T follicular helper cell (primary cell): Measurements from ENCODE around the gene PTCD2.

Source experiments
- DNase-seq: peaks from one replicate; pipeline ENCODE4 v3.0.0-alpha.2; 2020; ENCODE audit warnings: low read depth

The PTCD2 gene

DNA sequence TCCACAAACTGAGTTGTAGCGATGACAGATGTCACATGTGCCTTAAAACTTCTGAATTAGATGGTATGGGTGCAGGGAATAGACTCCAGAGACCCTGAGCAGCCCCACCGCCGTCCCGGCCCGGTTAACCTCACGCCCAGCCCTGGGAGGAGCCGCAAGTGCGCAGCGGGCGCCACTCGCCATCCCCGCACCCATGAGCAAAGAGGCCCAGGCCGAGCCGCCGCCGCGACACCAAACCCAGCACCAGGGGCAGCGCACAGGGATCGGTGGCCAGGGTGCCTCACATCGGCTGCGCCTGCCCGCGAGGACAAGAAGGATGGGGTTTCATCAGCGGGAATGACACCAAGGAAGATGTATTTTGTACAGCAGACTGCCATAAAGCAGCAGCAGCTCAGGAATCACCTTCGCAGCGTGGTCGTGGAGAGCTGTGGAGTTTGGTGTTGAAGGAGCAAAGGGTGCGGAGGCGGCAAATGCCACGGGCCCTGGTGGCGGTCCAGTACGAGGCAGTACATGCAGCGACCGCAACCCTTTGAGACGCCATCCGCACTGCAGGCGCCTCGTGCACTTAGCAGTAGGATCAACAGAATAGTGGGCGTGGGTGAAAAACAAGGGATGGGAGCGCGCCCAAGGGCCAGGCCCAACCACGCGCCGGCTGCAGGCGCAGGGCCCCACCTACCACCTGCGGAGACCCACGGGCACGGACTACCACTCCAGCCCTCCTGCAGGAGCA lies 97.3 kb downstream of the PTCD2 start:
- DNase-seq: no peak
